H9 (cell line): Measurements from ENCODE around the gene MICU1. TPM values are rescaled to one million over a fixed set of nuclear protein-coding genes. Genes with fewer than 3 reads are reported as not detected.

Experiments used
- DNase-seq: peaks from one replicate; pipeline ENCODE4 v3.0.0-alpha.2; 2017
- H2AFZ ChIP-seq: one replicate; pipeline ENCODE4 v1.6.1; 2013; ENCODE audit warnings: mild to moderate bottlenecking, low read length, control low read depth, moderate library complexity
- H2AK5ac ChIP-seq: 2 replicates; pipeline ENCODE4 v1.6.1; 2013; ENCODE audit warnings: low read length, control low read depth, mixed read lengths; ENCODE audit not compliant: insufficient read length
- H2BK120ac ChIP-seq: one replicate; pipeline ENCODE4 v1.6.1; 2013; ENCODE audit warnings: low read depth, mild to moderate bottlenecking, low read length, control low read depth, inconsistent platforms; ENCODE audit not compliant: poor library complexity, severe bottlenecking
- H2BK12ac ChIP-seq: 2 replicates; pipeline ENCODE4 v1.6.1; 2013; ENCODE audit warnings: low read length, control low read depth, mixed read lengths, low read depth; ENCODE audit not compliant: insufficient read length
- H2BK15ac ChIP-seq: 2 replicates; pipeline ENCODE4 v1.6.1; 2013; ENCODE audit warnings: low read depth, low read length, control low read depth
- H2BK20ac ChIP-seq: one replicate; pipeline ENCODE4 v1.6.1; 2013; ENCODE audit warnings: low read depth, mild to moderate bottlenecking, low read length, control low read depth, inconsistent platforms; ENCODE audit not compliant: poor library complexity, severe bottlenecking
- H2BK5ac ChIP-seq: 2 replicates; pipeline ENCODE4 v1.6.1; 2013; ENCODE audit warnings: low read length, control low read depth, mixed read lengths; ENCODE audit not compliant: insufficient read length
- H3K14ac ChIP-seq: 2 replicates; pipeline ENCODE4 v1.6.1; 2013; ENCODE audit warnings: low read length, control low read depth; ENCODE audit not compliant: insufficient read depth
- H3K18ac ChIP-seq: 2 replicates; pipeline ENCODE4 v1.6.1; 2013; ENCODE audit warnings: low read depth, mild to moderate bottlenecking, mixed read lengths, low read length, control low read depth; ENCODE audit not compliant: insufficient read length
- H3K23ac ChIP-seq: 2 replicates; pipeline ENCODE4 v1.6.1; 2013; ENCODE audit warnings: low read length, control low read depth, mixed read lengths, low read depth; ENCODE audit not compliant: insufficient read length
- H3K23me2 ChIP-seq: 2 replicates; pipeline ENCODE4 v1.6.1; 2013; ENCODE audit warnings: low read depth, mild to moderate bottlenecking, mixed read lengths, low read length, control low read depth; ENCODE audit not compliant: insufficient read length, poor library complexity, severe bottlenecking
- H3K27ac ChIP-seq: 2 replicates; pipeline ENCODE4 v1.5.1; 2013; ENCODE audit warnings: low read length, control low read depth, mixed read lengths, low read depth; ENCODE audit not compliant: insufficient read length
- H3K27me3 ChIP-seq: 2 replicates; pipeline ENCODE4 v1.6.1; 2013; ENCODE audit warnings: low read length, control low read depth, inconsistent platforms; ENCODE audit not compliant: insufficient read depth
- H3K4ac ChIP-seq: 2 replicates; pipeline ENCODE4 v1.6.1; 2013; ENCODE audit warnings: low read depth, mild to moderate bottlenecking, control low read depth, inconsistent platforms, low read length, moderate library complexity
- H3K4me1 ChIP-seq: 2 replicates; pipeline ENCODE4 v1.6.1; 2013; ENCODE audit warnings: low read length, control low read depth, inconsistent platforms; ENCODE audit not compliant: insufficient read depth
- H3K4me2 ChIP-seq: 2 replicates; pipeline ENCODE4 v1.6.1; 2013; ENCODE audit warnings: low read length, control low read depth, mixed read lengths; ENCODE audit not compliant: insufficient read length, insufficient read depth
- H3K56ac ChIP-seq: 2 replicates; pipeline ENCODE4 v1.6.1; 2013; ENCODE audit warnings: low read depth, mild to moderate bottlenecking, mixed read lengths, low read length, control low read depth; ENCODE audit not compliant: insufficient read length
- H3K79me1 ChIP-seq: 2 replicates; pipeline ENCODE4 v1.6.1; 2013; ENCODE audit warnings: low read depth, mild to moderate bottlenecking, moderate library complexity, low read length, control low read depth, inconsistent platforms; ENCODE audit not compliant: insufficient read depth, poor library complexity, severe bottlenecking
- H3K79me2 ChIP-seq: 2 replicates; pipeline ENCODE4 v1.6.1; 2013; ENCODE audit warnings: low read length, control low read depth, inconsistent platforms; ENCODE audit not compliant: insufficient read depth
- H3K9ac ChIP-seq: 2 replicates; pipeline ENCODE4 v1.6.1; 2013; ENCODE audit warnings: low read length, control low read depth, mixed read lengths; ENCODE audit not compliant: insufficient read length; ENCODE audit errors: extremely low read depth
- H3K9me3 ChIP-seq: one replicate; pipeline ENCODE4 v1.6.1; 2013; ENCODE audit warnings: low read depth, low read length, inconsistent platforms; ENCODE audit not compliant: control insufficient read depth
- H3T11ph ChIP-seq: one replicate; pipeline ENCODE4 v1.6.1; 2013; ENCODE audit warnings: mild to moderate bottlenecking, low read length, control low read depth, inconsistent platforms
- H4K20me1 ChIP-seq: one replicate; pipeline ENCODE4 v1.6.1; 2013; ENCODE audit not compliant: control insufficient read depth, insufficient read length, insufficient read depth
- H4K5ac ChIP-seq: 2 replicates; pipeline ENCODE4 v1.6.1; 2013; ENCODE audit warnings: low read depth, mild to moderate bottlenecking, mixed read lengths, low read length, control low read depth; ENCODE audit not compliant: insufficient read length
- H4K8ac ChIP-seq: replicated peaks from 2 replicates; pipeline ENCODE4 v1.6.1; 2013; ENCODE audit warnings: low read length, control low read depth, mixed read lengths, low read depth; ENCODE audit not compliant: insufficient read length
- H4K91ac ChIP-seq: 2 replicates; pipeline ENCODE4 v1.6.1; 2013; ENCODE audit warnings: low read depth, mild to moderate bottlenecking, moderate library complexity, mixed read lengths, low read length, control low read depth; ENCODE audit not compliant: insufficient read length
- H3K27ac Mint-ChIP-seq, 3 experiments: 2 replicates in 2 of 3; 3 replicates in 1 of 3; pipeline ENCODE4 v1.8.0; 2020 to 2021; ENCODE audit warnings: mixed read lengths in 3 of 3, mild to moderate bottlenecking in 1 of 3, moderate library complexity in 1 of 3
- H3K27me3 Mint-ChIP-seq: 2 replicates; pipeline ENCODE4 v1.8.0; 2021; ENCODE audit warnings: low read depth, mild to moderate bottlenecking, moderate library complexity, mixed read lengths
- H3K36me3 Mint-ChIP-seq, 3 experiments: 2 replicates in 2 of 3; 3 replicates in 1 of 3; pipeline ENCODE4 v1.8.0; 2020 to 2021; ENCODE audit warnings: low read depth in 3 of 3, mixed read lengths in 3 of 3; ENCODE audit not compliant: insufficient read depth in 1 of 3
- H3K4me1 Mint-ChIP-seq, 2 experiments: 2 replicates each; pipeline ENCODE4 v1.8.0; 2020; ENCODE audit warnings: mixed read lengths in 2 of 2
- H3K4me3 Mint-ChIP-seq, 2 experiments: 2 replicates in 1 of 2; 3 replicates in 1 of 2; pipeline ENCODE4 v1.8.0; 2020 to 2021; ENCODE audit warnings: mild to moderate bottlenecking in 2 of 2, mixed read lengths in 2 of 2, moderate library complexity in 1 of 2
- H3K9me3 Mint-ChIP-seq, 2 experiments: 2 replicates in 1 of 2; 3 replicates in 1 of 2; pipeline ENCODE4 v1.8.0; 2020; ENCODE audit warnings: mild to moderate bottlenecking in 2 of 2, mixed read lengths in 2 of 2, moderate library complexity in 1 of 2
- WGBS: extraction: QIAGEN DNeasy Blood & Tissue Kit; methylation state at CpG from one replicate; pipeline ENCODE4 v1.1.7; 2013; ENCODE audit warnings: missing lambda C conversion rate, low lambda C conversion rate, mixed read lengths; ENCODE audit not compliant: insufficient read length; ENCODE audit errors: extremely low coverage; 5-methylcytosine and 5-hydroxymethylcytosine counted together
- total RNA-seq: library from RNA; stranded (reverse); gene quantifications from 2 replicates; pipeline ENCODE4 v1.2.1, GENCODE V29; 2021
- TF ChIP-seq, protein P1 (sequence below): fragments of 200-600 bp; sonication (generic); conservative IDR thresholded peaks from 3 replicates; pipeline ENCODE4 v1.8.0; 2021; ENCODE audit warnings: antibody characterized with exemption, mild to moderate bottlenecking

The MICU1 gene
- total RNA-seq, 1 experiment from 2014 or later, result 33.2 TPM

DNA sequence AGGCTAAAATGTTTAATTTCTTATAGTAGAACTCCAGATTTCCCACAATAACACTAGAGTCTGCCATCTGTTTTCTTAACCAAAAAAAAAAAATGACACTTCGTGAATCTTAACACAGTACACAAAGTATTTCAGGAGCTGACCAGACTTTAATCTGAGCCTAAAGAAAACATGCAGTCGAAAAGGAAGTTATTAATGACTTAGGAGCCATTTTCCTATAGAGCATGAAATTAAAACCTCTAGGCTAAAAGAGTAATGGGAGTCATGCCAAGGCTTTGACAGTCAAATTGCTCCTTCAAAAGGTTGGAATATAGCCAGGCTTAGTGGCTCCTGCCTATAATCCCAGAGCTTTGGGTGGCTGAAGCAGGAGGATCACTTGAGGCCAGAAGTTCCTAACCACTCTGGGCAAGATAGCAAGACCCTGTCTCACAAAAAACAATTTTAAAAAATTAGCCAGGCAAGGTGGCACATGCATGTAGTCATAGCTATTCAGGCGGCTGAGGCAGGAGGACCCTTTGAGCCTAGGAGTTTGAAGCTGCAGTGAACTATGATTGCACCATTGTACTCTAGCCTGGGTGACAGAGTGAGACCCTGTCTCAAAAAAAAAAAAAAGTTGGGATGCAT lies 13.6 kb downstream of the MICU1 start:
- TF ChIP-seq, protein P1, sequence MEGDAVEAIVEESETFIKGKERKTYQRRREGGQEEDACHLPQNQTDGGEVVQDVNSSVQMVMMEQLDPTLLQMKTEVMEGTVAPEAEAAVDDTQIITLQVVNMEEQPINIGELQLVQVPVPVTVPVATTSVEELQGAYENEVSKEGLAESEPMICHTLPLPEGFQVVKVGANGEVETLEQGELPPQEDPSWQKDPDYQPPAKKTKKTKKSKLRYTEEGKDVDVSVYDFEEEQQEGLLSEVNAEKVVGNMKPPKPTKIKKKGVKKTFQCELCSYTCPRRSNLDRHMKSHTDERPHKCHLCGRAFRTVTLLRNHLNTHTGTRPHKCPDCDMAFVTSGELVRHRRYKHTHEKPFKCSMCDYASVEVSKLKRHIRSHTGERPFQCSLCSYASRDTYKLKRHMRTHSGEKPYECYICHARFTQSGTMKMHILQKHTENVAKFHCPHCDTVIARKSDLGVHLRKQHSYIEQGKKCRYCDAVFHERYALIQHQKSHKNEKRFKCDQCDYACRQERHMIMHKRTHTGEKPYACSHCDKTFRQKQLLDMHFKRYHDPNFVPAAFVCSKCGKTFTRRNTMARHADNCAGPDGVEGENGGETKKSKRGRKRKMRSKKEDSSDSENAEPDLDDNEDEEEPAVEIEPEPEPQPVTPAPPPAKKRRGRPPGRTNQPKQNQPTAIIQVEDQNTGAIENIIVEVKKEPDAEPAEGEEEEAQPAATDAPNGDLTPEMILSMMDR, result no peak
- no peak overlapping the region for H4K91ac ChIP-seq
- no peak overlapping the region for H3K18ac ChIP-seq
- H3K9me3 ChIP-seq, result no peaks in the 10 kb centered on the region
- no peak overlapping the region for H2BK5ac ChIP-seq
- no peak overlapping the region; a peak in 1 of 7 replicates for H3K27ac Mint-ChIP-seq
- H2BK15ac ChIP-seq, result no peak overlapping the region
- H2AK5ac ChIP-seq, result no peak overlapping the region
- H4K5ac ChIP-seq, result no peak overlapping the region
- H3K14ac ChIP-seq, result no peak overlapping the region
- no peak overlapping the region for H3K9ac ChIP-seq
- no peaks in the 10 kb centered on the region for H3K4me1 ChIP-seq
- H3K27ac ChIP-seq, result no peak overlapping the region
- no peaks in the 10 kb centered on the region for H3K23me2 ChIP-seq
- H4K20me1 ChIP-seq, result no peaks in the 10 kb centered on the region
- H3K27me3 ChIP-seq, result no peaks in the 10 kb centered on the region
- peaks cover 2 to 7% (median 7%) of the 10 kb centered on the region in 3 experiments; a peak in 5 of 7 replicates for H3K36me3 Mint-ChIP-seq
- H2BK12ac ChIP-seq, result no peak overlapping the region
- H3K79me1 ChIP-seq, result peaks cover 2% of the 10 kb centered on the region
- no peak overlapping the region for H3K56ac ChIP-seq
- H3K4ac ChIP-seq, result no peak overlapping the region
- no CpG with 5 or more reads among the region's 3 CpGs for WGBS
- no peaks in the 10 kb centered on the region for H3K27me3 Mint-ChIP-seq
- H3K79me2 ChIP-seq, result peaks cover 2% of the 10 kb centered on the region; the same call in 1 of the 2 replicates
- no peak for DNase-seq
- H2BK20ac ChIP-seq, result no peak overlapping the region
- H3T11ph ChIP-seq, result no peak overlapping the region
- H3K4me1 Mint-ChIP-seq, result peaks cover 14 to 17% of the 10 kb centered on the region in 2 experiments; a peak in 3 of 4 replicates
- no peak overlapping the region for H3K4me2 ChIP-seq
- no peak overlapping the region for H4K8ac ChIP-seq
- H3K4me3 Mint-ChIP-seq, result no peak overlapping the region
- no peak overlapping the region for H2BK120ac ChIP-seq
- H3K9me3 Mint-ChIP-seq, result peaks cover 0 to 2% of the 10 kb centered on the region in 2 experiments; a peak in 3 of 5 replicates
- no peak overlapping the region for H3K23ac ChIP-seq
- no peak overlapping the region for H2AFZ ChIP-seq
